EL (cell line): Measurements from ENCODE around the gene IRX4.
"Not testable (repeated sequence)": the region's sequence is repeated elsewhere in the genome, so short reads cannot be mapped to it uniquely, and the experiment has no call there.

ENCODE experiments used
- DNase-seq: peaks from one replicate; pipeline ENCODE4 v3.0.0-alpha.2; 2016

The IRX4 gene

DNA sequence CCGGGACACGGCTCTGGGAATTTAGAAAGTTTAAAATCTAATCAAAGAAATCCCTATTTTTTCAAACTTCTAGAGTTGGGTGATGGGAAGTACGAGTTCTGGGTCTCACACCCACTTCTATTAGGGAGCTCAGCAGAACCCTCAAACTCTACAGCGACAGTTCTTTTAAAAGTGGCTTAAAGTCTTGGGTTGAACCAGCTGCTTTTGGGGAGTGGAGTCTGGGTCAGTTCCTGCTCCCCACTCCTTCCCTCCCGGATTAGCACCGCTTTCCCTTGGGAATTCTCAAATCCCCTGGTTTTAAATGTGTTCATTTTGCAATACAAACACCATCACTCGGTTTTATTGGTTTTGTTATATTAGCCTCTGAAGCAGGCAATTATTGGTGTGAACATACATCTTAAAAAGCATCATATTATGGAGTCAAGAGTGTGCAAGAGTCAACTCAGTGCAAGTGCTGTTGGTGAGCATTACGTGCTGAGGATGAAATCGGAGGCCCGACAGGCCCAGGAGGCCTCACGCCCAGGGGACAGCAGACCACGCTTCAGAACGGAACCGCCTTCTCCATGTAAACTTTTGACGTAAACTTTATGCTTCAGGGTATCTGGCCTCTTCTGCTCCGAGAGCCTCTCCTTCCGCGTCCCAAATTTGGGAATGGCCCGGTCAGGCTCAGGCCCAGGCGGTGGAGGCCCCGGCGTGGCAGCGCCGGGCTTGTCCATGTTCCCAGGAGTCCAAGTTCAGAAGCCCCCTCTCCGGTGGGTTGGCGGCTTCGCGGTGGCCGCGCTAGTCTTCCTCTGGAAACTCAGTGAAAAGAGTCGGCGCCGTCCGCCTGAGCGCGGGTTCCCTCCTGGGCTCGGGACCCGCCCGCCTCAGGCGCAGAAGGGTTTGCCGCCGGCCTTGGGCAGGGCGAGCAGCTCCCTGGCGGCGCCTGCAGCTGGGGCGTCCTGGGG, 5.3 kb downstream of the IRX4 start:
- DNase-seq, result no peak

DNA sequence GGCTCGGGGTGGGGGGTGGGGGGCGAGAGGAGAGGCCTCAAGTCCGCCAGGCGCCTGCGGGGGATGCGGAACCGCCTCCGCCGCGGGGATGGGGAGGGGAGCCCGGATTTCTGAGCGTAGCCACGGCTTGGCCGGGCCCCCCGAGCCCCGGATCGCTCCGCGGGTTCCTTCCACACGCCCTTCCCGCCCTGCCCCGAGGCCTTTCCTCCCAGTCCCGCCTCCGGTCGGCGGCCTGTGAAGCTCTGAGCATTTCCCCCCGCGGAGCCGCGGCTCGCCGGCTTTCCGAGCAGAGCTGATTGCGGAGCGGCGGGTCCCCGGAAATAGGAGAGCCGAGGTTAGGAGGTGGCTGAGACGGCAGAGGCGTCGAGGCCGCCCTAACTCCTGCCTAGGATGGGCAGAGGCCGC, 6.1 kb downstream of the IRX4 start:
- DNase-seq, result no peak

DNA sequence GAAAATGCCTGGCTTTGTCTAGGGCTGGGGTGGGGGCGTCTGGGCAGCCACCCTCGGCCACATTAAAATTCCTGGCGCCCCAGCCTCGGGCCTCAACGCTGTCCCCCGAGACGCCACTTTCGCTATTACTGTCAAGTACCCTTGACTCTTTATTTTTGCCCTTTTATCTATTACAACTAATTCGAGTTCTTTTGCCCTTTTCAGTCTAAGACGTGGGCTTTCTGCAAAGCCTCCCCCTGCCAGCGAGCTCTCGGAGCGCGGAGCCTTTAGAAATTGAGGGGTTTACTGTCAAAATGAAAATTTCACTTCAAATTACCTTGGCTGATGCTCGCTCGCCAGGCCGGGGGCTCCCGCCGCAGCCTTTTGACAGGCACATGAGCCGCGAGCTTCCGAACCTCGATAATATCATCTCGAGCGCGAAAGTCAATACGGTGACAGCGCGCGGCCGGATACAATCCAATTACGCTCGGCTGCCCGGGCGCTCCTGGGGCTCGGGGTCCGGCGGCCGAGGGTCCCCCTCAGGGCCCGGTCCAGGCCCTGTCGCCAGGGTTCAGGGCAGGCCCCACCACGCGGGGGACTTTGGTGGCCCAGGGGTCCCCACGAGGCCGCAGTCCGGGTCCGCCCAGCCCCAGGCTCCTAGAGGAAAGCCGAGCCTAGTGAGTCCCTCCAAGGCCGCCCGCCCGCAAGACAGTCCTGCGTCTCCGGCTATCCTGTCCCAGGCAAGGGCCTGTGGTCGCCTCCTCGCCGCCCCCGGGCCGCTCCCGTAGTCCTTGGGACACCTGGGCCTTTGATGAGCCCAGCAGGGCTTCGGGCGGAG, 6.7 kb downstream of the IRX4 start:
- DNase-seq, result no peak

GRCh38 chr5:1875281-1875842, 7.4 kb downstream of the IRX4 start:
- DNase-seq, result no peak

GRCh38 chr5:1874771-1875220, 7.9 kb downstream of the IRX4 start:
- DNase-seq, result no peak

GRCh38 chr5:1874348-1874747, 8.4 kb downstream of the IRX4 start:
- DNase-seq, result no peak

GRCh38 chr5:1873243-1873959, 9.3 kb downstream of the IRX4 start:
- no peak for DNase-seq

- DNase-seq, result no peak
Measured at GRCh38 chr5:1871441-1871840, 11.3 kb downstream of the IRX4 start.

DNA sequence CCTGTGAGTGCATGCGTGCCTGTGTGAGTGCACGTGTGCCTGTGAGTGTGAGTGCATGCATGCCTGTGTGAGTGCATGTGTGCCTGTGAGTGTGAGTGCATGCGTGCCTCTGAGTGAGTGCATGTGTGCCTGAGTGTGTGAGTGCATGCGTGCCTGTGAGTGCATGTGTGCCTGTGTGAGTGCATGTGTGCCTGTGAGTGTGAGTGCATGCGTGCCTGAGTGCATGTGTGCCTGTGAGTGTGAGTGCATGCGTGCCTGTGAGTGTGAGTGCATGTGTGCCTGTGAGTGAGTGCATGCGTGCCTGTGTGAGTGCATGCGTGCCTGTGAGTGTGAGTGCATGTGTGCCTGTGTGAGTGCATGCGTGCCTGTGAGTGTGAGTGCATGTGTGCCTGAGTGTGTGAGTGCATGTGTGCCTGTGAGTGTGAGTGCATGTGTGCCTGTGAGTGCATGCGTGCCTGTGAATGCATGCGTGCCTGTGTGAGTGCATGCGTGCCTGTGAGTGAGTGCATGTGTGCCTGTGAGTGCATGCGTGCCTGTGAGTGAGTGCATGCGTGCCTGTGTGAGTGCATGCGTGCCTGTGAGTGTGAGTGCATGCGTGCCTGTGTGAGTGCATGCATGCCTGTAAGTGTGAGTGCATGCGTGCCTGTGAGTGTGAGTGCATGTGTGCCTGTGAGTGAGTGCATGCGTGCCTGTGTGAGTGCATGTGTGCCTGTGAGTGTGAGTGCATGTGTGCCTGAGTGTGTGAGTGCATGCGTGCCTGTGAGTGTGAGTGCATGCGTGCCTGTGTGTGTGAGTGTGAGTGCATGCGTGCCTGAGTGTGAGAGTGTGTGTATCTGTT, 12.1 kb downstream of the IRX4 start:
- DNase-seq, result not testable (repeated sequence)

- no peak for DNase-seq
Measured at GRCh38 chr5:1868886-1869475, 13.7 kb downstream of the IRX4 start.

DNA sequence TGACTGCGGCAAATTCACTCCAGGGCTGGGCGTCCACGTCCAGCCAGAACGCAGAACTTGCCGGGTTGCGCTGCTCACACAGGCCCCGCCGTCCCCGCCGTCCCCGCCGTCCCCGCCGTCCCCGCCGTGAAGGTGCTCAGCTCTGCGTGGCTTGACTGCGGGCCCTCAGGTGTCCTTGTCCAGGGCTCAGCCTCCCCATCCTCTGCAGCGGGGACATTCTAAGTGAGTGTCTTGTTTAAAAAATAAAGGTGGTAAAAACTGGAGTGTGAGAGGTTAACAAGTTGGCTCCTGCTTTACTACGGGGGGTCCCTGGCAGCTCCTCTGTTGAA, 14.9 kb downstream of the IRX4 start:
- no peak for DNase-seq

- no peak for DNase-seq
Measured at GRCh38 chr5:1867114-1867814, 15.5 kb downstream of the IRX4 start.

GRCh38 chr5:1865948-1866347, 16.8 kb downstream of the IRX4 start:
- DNase-seq, result no peak

DNA sequence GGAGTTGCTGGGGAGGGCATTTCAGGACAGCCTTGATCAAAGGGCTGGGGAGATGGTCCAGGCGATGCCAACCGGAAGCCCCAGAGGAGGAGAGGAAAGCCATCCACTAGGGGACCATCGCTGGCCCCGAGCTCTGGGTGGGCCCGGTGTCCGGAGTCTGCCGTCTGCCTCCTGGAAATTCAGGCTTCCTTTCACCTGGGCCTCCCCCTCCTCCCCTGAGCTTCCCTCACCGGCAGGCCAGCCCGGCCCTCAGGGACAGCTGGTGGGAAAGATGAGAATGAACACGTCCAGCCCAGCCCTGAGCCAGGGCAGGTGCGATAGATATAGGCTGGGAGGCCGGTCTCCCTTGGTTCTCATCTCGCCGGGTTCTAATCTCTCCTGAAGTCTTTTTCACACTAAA, 17.2 kb downstream of the IRX4 start:
- no peak for DNase-seq

- DNase-seq, result no peak
Measured at GRCh38 chr5:1864896-1865440, 17.8 kb downstream of the IRX4 start.

DNA sequence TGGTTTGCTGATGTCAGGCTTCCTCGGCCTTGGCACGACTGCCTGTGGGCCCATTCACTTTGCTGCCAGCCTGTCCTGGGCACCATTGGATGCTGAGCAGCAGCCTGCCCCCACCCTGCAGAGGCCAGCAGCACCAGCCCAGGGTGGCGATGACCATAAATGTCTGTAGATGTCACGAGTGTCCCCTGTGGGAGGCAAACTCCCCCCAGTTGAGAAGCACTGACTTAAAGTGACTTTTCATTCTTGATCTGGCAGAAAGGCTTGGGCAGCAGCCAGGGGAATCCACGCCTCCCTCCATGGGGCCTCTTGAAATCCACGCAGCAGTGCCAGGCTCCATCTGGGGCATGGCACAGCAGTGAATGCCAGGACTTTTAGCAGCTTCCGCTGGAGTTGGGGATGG, 21.8 kb downstream of the IRX4 start:
- DNase-seq, result no peak

DNA sequence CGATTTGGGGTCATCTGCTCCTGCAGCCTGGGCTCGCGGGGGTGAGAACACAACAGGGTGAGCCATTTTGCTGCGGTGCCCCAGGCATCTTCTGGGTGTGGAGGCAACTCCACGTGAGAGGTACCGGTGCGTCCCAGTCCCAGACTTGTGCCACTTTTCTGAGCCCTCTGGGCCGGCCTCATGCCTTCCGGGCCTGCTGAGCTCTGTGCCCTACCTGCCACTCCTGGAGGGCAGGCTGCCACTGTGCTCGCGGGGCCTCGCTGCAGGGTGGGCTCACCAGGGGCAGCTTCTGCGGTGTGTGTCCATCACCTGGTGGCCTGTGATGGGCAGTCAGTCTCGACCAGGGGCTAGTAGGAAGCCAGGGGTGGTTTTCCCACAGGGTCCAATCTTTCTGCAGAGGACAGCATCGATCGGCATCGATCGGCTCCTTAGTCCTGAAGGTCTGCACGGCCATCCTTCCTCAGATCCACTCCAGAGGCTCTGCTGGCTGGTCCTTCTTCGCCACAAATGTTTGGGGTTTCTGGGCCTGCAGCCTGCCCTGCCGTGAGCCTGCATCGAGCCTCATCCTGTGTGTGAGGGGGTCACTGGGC, 22.6 kb downstream of the IRX4 start:
- no peak for DNase-seq

DNA sequence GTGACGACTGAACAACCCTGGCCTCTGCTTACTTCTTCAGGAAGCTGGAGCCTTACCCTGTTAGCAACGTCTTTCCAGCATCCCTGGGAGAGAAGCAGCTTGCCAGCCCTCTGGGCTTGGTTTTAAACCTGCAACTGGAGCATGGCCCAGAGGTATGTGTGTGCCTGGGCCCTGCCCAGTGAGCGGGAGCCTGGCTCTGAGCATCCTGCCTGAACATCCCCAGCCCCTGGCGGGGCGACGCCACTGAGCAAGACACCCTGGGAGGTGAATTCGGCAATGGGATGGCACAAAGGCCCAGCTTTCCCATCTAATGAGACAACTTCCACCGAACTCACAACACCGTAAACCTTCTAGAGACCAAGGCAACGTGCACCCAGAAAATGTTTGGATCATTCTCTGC, 23.6 kb downstream of the IRX4 start:
- no peak for DNase-seq

DNA sequence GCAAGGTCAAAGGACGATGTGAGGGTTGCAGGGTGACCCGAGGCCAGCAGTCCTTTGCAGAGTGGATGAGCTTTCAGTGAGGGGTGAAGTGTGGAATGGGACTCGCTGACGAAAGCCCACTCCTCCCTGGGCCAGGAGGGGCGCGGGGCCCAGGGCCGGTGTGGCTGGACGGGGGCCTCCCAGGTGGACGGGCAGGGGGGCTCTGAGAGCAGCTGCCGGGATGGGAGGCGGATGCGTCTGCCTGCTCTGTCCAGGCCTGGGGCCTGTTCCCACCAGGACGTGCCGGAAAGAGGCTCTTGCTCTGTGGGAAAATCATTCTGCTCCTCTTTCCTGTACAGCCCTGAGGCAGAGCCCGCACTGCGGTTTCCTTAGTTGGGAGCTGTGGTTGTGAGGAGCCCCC, 24.3 kb downstream of the IRX4 start:
- no peak for DNase-seq

- DNase-seq, result no peak
Measured at GRCh38 chr5:1857256-1857600, 25.5 kb downstream of the IRX4 start.
